Measurements from ENCODE around the gene EZH1.

DNA sequence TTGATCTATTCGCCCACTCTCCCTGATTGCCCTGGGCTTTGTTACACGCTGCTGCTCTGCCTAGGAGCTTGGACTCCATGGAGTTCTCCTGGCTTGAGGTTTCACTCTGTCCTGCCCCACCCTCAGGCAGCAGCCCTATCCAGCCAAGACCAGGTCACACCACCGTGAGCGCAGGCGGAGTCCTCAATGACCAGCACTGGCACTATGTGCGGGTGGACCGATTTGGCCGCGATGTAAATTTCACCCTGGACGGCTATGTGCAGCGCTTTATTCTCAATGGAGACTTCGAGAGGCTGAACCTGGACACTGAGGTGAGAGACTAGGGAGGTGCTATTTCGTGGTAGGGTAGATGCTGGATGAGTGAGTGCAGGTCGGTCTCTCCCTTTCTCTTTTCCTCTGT, 59.0 kb downstream of the EZH1 start:
- TF ChIP-seq SP1 (IDR thresholded peaks at IDR 0.05) (no peak), ELF4 (IDR thresholded peaks at IDR 0.05) (no peak), LEF1 (IDR thresholded peaks at IDR 0.05; ENCODE audit: borderline replicate concordance) (no peak)

All from HEK293T (cell line).